ENCODE results near the gene PPP2R2D. TPM values are rescaled to one million over a fixed set of nuclear protein-coding genes. Genes with fewer than 3 reads are reported as not detected.

PPP2R2D gene
- total RNA-seq, 4 donors from 2014 or later, result 27.2 to 57.0 (median 44.1) TPM

DNA sequence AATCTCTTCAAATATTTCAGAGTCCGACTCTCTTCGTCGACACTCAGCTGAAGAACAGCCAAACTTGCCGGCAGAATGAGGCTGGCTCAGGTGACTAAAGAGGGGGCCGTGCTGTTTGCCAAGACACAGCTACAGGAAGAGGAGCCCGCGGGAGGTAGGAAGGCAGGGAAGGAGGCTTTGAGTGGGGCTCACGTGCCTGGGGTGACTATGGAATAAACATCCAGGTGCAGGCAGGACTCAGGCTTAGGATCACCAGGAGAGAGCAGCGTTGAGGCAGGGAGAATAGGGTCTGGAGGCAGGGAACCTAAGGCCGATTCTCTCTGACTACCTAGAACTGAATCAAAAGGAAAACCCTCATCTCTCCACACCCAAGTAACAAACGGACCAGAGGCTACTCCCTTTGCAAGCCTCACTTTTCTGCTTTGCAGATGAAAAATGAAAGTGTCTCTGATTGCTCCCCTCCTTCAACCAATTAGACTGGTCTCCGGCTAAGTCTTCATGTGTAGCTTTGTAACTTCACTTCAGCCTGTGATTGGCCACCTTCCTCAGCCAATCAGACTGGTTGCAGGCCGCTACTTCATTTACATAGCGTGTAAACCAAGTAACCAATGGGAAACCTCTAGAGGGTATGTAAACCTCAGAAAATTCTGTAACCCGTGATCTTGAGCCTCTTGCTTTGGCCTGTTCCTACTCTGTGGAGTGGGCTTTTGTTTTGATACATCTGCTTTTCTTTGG is 100.6 kb downstream of the PPP2R2D start:
- Histone ChIP-seq H3K27ac (peak overlapping the region in 1 of 4 donors; percentile 12), H3K4me1 (peaks cover 0 to 24% (median 14%) of the 10 kb centered on the region in 3 donors), H3K4me3 (peak overlapping the region in 1 of 2 donors; percentile 22), H3K9me3 (peaks cover 0 to 5% (median 0%) of the 10 kb centered on the region in 3 donors), H3K27me3 (peaks cover 27% of the 10 kb centered on the region), H3K36me3 (no peaks in the 10 kb centered on the region)
- 54 to 61% methylated on average over 5 to 7 of the region's 15 CpGs for WGBS, 2 donors (ENCODE audit: low coverage in 1 of 2)
- TF ChIP-seq, protein P1, sequence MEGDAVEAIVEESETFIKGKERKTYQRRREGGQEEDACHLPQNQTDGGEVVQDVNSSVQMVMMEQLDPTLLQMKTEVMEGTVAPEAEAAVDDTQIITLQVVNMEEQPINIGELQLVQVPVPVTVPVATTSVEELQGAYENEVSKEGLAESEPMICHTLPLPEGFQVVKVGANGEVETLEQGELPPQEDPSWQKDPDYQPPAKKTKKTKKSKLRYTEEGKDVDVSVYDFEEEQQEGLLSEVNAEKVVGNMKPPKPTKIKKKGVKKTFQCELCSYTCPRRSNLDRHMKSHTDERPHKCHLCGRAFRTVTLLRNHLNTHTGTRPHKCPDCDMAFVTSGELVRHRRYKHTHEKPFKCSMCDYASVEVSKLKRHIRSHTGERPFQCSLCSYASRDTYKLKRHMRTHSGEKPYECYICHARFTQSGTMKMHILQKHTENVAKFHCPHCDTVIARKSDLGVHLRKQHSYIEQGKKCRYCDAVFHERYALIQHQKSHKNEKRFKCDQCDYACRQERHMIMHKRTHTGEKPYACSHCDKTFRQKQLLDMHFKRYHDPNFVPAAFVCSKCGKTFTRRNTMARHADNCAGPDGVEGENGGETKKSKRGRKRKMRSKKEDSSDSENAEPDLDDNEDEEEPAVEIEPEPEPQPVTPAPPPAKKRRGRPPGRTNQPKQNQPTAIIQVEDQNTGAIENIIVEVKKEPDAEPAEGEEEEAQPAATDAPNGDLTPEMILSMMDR (IDR thresholded peaks at IDR 0.05), result no peak
- TF ChIP-seq EP300 (IDR thresholded peaks at IDR 0.05) (no peak), POLR2A (IDR thresholded peaks at IDR 0.05) (no peak), POLR2AphosphoS5 (IDR thresholded peaks at IDR 0.05) (no peak)
- no peak for ATAC-seq

DNA sequence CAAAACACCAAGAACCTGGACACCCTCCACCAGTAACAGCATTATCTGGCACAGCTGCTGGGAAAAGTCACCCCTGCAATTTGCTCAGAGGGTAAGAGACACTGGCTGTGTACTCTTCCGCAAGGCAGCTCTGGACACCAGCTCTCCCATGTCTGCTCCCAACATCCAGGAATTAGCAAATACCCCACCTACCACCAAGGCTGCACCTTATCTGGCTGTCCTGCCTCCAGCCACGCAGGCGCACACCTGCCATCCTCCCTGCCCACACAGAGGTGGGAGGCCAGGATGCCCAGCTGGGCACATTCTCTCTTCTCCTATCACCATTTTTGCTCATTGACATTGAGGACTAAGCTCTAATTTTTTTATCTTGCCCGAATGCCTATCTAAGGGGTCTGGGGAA is 101.2 kb downstream of the PPP2R2D start:
- WGBS, 2 donors (ENCODE audit: low coverage in 1 of 2), result 84 to 100% methylated on average over 1 to 3 of the region's 4 CpGs
- no peak overlapping the region for H3K27ac ChIP-seq
- TF ChIP-seq POLR2AphosphoS5 (IDR thresholded peaks at IDR 0.05) (no peak), EP300 (IDR thresholded peaks at IDR 0.05) (no peak), POLR2A (IDR thresholded peaks at IDR 0.05) (no peak)
- TF ChIP-seq, protein P1 (IDR thresholded peaks at IDR 0.05), result no peak
- no peak for ATAC-seq
- peaks cover 33% of the 10 kb centered on the region for H3K27me3 ChIP-seq
- H3K4me3 ChIP-seq, result peak overlapping the region in 1 of 2 donors; percentile 22
- peaks cover 0 to 5% (median 0%) of the 10 kb centered on the region in 3 donors for H3K9me3 ChIP-seq
- no peaks in the 10 kb centered on the region for H3K36me3 ChIP-seq
- peaks cover 0 to 18% (median 13%) of the 10 kb centered on the region in 3 donors for H3K4me1 ChIP-seq

DNA sequence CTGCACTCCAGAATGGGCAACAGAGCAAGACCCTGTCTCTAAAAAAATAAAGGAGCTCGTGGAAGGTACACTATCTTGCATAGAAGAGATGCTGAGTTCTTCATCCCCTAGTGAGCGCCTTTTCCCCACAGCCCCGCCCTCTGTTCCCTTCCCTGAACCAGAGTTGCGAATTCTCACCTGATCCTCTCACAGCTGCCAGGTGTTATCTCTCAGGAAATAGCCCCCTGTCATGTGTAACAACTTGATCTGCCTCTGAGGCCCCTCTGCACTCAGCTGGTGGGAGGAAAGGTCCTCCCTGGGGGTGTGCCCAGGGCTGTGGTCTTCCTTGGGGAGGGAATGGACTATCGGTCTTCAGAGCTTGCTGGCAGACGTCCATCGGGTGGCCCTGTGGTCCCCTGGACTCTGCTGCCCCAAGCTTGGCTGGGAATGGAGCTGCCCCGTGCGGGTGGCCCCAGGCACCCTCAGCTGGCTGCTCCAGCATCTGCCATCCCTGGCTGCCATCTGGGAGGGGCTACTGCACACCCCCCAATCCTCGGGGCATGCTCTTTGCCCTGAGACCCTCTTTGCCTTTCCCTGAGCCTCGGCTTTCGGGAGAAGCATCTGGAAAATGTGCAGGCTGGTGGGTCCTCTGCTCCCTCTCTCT is 102.6 kb downstream of the PPP2R2D start:
- 64 to 85% methylated on average over 4 of the region's 12 CpGs for WGBS, 2 donors (ENCODE audit: low coverage in 1 of 2)
- Histone ChIP-seq H3K9me3 (peaks cover 0 to 5% (median 0%) of the 10 kb centered on the region in 3 donors), H3K27ac (no peak overlapping the region), H3K4me1 (peaks cover 0 to 4% (median 2%) of the 10 kb centered on the region in 3 donors), H3K36me3 (no peaks in the 10 kb centered on the region), H3K27me3 (peaks cover 33% of the 10 kb centered on the region), H3K4me3 (no peak overlapping the region)
- ATAC-seq, result no peak
- TF ChIP-seq POLR2A (IDR thresholded peaks at IDR 0.05) (no peak), POLR2AphosphoS5 (IDR thresholded peaks at IDR 0.05) (no peak), EP300 (IDR thresholded peaks at IDR 0.05) (no peak)
- TF ChIP-seq, protein P1 (IDR thresholded peaks at IDR 0.05), result no peak

DNA sequence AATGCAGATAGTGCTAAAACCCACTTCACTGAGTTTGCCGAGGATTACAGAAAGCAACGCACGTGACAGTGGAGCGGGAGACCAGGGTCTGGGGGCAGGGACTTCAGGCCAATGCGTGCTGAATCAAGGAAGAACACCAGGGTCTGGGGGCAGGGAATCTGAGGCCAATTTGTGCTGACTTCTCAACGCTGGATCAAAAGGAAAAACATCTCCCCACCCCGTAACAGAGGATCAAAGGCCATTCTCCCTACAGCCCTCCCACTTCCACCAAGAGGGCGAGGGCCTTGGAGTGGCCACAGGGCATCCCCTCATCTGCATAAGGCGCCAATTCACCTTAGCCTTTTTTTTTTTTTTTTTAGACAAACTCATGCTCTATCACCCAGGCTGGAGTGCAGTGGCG is 103.2 kb downstream of the PPP2R2D start:
- no peak for ATAC-seq
- Histone ChIP-seq H3K4me1 (no peaks in the 10 kb centered on the region), H3K36me3 (no peaks in the 10 kb centered on the region), H3K4me3 (no peak overlapping the region), H3K27ac (no peak overlapping the region), H3K9me3 (peaks cover 0 to 5% (median 0%) of the 10 kb centered on the region in 3 donors), H3K27me3 (peaks cover 37% of the 10 kb centered on the region)
- WGBS, 2 donors (ENCODE audit: low coverage in 1 of 2), result 50 to 68% methylated on average over 2 to 9 of the region's 10 CpGs
- TF ChIP-seq POLR2A (IDR thresholded peaks at IDR 0.05) (no peak), EP300 (IDR thresholded peaks at IDR 0.05) (no peak), POLR2AphosphoS5 (IDR thresholded peaks at IDR 0.05) (no peak)
- TF ChIP-seq, protein P1 (IDR thresholded peaks at IDR 0.05), result no peak
